GM21619 (cell line): Measurements from ENCODE around the gene ERGIC3.

Experiments
- ATAC-seq: cut with Tn5 transposase; IDR thresholded peaks from one replicate; pipeline ENCODE4 v1.9.1; 2021; ENCODE audit not compliant: unreplicated experiment

ERGIC3 gene

DNA sequence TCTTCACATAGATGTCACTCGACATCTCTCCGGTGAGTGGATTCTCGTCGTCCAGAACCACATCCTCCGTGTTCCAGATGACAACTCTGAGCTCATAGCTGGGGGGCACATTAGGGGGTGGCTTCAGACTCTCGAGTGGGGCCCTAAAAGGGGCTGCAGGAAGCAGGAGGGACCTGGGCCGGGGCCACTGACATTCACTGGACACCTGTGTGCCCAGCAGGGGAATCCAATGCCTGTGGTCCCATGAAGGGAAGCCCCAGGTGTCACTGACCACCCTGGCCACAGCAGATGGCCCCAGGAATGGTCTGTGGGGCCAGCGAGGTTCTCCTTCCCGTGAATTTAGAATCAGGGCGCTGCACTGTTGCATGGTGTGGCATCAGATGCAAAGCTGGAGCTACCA is 18.7 kb downstream of the ERGIC3 start:
- no peak for ATAC-seq

- no peak for ATAC-seq
Observed at GRCh38 chr20:35561268-35561667, 19.4 kb downstream of the ERGIC3 start.

DNA sequence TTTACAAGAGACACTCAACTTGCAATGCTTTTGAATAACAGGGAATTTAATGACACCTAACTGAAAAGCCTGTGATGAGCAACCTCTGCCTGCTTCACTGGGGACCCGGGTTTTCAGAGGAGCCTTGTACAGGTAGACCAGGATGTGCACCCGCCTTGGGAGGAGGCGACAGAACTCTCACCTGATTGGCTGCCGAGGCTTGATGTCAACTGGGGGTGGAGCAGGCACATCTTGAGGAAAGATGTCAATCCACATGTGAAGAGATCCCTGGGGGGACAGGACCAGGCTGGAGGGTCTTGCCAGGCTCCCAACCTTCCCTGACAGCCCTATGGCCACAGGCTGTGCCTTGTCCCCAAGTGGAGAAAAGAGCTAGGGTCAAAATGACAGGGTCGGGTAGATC is 19.8 kb downstream of the ERGIC3 start:
- no peak for ATAC-seq

GRCh38 chr20:35562541-35563110 is 20.7 kb downstream of the ERGIC3 start:
- no peak for ATAC-seq

- no peak for ATAC-seq
Observed at GRCh38 chr20:35563834-35564233, 22.0 kb downstream of the ERGIC3 start.

DNA sequence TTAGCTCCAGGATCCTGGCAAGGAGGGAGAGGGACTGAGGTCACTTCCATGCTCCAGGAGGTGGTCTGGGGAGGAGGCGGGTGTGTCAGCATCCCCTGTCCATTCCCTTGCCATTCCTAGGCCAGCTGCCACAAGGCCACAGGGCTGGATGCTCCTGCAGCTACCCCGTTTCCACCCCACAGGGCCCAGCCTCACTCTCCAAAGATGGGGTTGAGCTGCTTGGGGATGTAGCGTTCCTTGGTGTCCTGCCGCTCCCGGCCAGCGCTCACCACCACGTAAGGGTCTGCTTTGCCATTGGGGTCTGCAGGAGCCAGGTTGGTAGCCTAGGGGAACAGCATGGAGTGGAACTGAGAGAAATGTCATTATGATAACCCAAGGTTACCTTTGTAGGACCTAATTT is 23.0 kb downstream of the ERGIC3 start:
- ATAC-seq, result no peak

DNA sequence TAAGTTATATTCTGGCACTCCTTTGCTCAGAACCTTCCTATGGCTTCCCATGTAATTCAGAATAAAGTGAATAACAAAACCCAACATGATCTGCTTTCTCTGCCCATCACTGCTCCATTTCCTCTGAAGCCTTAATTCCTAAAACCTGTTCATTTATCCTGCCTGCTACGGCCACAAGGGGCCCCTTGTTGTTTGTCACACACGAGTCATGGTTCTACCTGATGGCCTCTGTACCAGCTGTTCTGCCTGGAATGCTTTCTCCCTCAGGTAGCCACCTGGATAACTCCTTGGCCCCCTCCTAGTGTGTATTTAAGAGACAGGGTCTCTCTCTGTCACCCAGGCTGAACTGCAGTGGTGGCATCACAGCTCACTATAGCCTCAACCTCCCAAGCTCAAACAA is 26.8 kb downstream of the ERGIC3 start:
- no peak for ATAC-seq

GRCh38 chr20:35571555-35571954 is 29.7 kb downstream of the ERGIC3 start:
- no peak for ATAC-seq

GRCh38 chr20:35572838-35573237 is 31.0 kb downstream of the ERGIC3 start:
- no peak for ATAC-seq

DNA sequence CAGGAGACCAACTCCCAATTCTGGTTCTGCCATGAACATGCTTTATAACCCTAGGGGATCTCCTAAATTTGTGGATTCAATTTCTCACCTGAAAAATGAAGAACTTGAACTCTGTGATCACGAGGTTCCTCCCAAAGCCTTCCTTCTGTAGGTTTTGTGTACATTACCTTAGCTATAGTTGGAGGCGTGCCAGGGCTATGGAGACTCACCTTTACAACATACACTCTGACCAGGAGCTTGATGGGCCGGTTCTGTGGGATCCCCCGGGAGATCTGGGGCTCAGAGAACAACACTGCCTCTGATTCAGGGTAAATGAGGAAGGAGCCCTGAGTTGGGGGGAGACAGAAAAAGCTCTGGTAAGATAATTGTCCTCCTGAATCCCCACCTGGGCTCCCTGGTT is 34.1 kb downstream of the ERGIC3 start:
- no peak for ATAC-seq

DNA sequence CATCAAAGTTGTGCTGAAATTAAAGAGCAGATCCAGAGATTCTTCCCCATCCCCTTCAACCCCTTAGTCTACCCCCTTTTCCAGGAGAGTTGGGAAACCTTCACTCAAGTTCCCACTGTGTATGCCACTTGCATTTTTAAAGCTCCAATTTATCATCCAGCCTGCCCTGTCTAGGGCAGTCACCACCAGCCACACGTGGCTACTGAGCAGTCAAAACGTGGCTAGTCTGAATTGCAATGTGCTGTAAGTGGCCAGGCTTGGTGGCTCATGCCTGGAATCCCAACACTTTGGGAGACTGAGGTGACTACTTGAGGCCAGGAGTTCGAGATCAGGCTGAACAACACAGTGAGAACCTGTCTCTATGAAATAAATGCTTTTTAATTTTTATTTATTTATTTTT is 34.9 kb downstream of the ERGIC3 start:
- ATAC-seq, result no peak

- ATAC-seq, result no peak
Observed at GRCh38 chr20:35578469-35578868, 36.6 kb downstream of the ERGIC3 start.

- ATAC-seq, result no peak
Observed at GRCh38 chr20:35579196-35579595, 37.3 kb downstream of the ERGIC3 start.

- ATAC-seq, result no peak
Observed at GRCh38 chr20:35582131-35582530, 40.3 kb downstream of the ERGIC3 start.

DNA sequence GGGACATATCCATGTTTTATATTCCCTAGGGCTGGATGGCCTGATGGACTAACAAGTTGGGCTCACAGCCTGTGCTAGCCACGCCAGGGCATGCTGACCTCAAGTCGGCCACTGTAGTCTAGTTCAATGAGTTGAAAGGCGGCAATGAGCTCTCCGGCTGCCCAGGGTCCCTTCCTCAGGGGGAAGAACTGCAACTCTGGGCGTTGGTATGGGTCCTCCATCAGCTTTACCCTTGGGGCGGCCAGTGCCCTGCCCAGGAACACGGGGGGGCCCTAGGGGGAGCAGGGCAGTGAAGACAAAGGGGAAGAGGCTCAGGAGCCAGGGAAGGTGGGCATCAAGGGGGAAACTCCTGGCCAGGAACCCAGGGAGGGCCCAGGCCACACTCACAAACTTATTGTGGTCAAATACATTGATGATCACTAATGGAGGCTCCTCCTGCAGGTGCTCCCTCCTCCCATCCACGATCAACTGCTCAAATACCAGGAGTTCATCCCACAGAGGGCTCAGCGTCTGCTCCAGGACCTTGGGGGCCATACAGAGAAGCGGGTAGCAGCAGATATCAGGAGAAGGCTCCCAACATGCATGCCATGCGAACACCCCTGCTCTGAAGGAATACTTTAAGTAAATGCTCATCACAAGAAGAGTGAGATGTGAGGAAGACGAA is 41.0 kb downstream of the ERGIC3 start:
- no peak for ATAC-seq

- no peak for ATAC-seq
Observed at GRCh38 chr20:35583636-35584560, 42.0 kb downstream of the ERGIC3 start.

- ATAC-seq, result no peak
Observed at GRCh38 chr20:35586751-35587425, 45.0 kb downstream of the ERGIC3 start.

DNA sequence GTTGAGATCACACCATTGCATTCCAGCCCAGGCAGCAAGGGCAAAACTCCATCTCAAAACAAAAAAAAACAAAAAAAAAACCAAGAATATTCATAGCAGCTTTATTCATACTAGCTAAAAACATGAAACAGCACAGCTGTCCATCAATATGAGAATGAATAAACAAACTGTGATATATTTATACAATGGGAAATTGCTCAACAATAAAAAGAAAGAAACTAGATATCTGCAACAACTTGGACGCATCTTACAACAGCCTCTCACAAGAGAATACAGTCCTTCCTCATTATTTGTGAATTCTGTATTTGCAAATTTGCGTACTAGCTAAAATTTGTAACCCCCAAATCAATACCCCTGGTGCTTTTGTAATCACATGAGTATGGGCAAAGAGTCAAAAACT is 45.6 kb downstream of the ERGIC3 start:
- ATAC-seq, result no peak

GRCh38 chr20:35588397-35588796 is 46.5 kb downstream of the ERGIC3 start:
- no peak for ATAC-seq

- ATAC-seq, result no peak
Observed at GRCh38 chr20:35592339-35592974, 50.6 kb downstream of the ERGIC3 start.

- no peak for ATAC-seq
Observed at GRCh38 chr20:35595456-35595855, 53.6 kb downstream of the ERGIC3 start.
